Measurements from ENCODE around the gene TMEM94.
"Not testable (repeated sequence)": the region's sequence is repeated elsewhere in the genome, so short reads cannot be mapped to it uniquely, and the experiment has no call there.

The TMEM94 gene

DNA sequence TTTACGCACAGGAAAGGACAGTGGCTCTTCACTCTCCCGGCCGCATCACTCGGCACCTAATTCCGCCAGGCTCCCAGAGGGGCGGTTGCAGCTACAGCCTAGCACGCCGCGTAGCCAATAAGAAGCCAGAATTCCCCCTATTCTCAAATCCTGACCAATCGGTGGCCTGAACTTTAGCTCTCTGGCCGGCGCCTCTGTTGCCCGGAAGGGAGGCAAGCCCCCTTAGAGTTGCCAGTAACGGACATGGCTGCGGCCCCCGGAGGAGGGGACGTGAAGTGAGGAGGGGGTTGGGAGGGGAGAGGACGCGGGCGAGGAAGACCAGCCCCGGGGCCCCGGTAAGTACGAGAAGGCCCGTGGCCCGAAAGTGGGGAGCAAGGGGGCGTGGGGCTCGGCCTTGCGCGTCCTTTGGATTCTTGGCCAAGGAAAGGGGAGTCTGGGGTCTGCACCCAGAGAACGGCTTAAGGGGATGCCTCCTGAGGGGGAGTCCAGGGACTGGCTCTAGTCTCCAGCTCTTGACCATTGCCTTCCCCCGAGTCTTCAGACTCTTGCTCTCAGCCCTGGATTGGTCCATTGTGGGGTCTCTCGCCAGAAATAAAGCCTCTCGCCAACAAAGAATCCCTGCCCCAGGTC, at the start of gene TMEM94:
Gene TMEM94, plus strand, starts transcription at position 219 of the 630 bp plus-strand sequence. CDS start 15,271 bp downstream, outside the sequence.
- DNase-seq, result peak; percentile 97

DNA sequence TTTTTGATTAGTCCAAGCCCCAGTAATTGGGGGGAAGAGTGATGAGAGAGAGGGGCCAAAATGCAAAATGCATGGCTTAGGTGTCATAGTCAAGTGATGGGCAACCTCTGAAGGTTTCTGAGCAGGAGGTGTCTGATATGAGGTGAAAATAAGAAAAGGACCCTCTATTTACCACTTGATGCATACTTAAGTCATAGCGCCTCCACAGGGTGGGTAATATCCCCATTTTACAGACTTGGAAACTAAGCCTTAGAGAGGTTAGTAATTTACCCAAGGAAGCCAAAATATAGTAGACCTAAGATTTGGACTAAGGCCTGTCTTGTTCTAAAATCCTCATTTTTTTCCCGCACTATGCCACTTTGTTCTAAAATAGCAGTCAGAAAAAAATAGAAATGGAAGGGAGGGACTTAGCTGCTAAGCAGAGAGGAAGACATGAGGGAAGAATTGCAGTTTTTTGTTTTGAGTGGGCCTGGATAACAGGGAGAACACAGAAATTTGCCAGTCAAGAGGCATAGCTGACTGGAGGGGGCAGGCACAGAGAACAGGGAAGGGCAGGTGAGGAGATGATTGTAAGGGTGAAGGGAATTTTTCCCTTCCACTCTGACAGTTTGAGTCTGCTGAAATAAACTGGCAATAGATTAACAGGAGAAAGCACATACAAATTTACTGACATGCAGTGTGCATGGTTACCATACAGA, 48.6 kb upstream of the TMEM94 start:
- DNase-seq, result no peak

DNA sequence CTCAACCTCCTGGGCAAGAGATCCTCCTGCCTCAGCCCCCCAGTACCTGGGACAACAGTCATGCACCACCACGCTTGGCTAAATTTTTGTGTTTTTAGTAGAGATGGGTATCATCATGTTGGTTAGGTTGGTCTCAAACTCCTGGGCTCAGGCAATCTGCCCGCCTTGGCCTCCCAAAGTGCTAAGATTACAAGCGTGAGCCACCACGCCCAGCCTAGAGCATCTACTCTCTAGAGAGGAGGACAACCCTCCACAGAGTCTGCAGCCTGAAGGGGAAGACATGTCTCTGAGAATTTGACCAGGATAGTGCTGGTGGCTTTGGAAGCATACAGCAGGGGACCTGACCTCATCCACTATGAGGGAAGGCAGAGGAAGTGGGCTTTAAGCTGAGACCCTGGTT, 46.3 kb upstream of the TMEM94 start:
- no peak for DNase-seq

DNA sequence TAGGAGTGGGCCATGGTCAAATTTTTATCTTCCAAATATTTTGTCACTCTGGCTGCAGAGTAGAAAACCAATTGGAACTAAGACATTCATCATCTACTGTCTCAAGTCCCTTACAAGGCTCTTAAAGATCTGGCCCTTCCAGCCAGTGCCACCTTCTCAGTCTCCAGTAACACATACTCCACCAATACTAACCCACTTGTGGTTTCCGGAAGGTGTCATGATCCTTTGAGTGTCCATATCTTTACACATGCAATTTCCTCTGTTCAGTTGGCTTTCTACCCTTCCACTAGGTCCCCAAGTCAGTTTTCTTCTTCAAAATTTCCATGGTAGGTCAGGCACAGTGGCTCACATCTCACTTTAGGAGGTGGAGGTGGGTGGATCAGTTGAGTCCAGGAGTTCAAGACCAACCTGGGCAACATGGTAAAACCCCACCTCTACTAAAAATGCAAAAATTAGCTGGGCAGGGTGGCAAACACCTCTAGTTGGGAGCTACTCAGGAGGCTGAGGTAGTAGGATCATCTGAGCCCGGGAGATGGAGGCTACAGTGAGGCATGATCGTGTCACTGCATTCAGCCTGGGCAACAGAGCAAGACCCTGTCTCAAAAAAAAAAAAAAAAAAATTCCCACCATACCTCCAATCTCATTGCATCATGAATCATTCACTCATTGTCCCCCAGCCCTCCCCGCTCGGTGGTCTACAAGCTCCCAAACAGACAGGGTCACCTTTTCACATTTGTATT, 44.9 kb upstream of the TMEM94 start:
- no peak for DNase-seq

DNA sequence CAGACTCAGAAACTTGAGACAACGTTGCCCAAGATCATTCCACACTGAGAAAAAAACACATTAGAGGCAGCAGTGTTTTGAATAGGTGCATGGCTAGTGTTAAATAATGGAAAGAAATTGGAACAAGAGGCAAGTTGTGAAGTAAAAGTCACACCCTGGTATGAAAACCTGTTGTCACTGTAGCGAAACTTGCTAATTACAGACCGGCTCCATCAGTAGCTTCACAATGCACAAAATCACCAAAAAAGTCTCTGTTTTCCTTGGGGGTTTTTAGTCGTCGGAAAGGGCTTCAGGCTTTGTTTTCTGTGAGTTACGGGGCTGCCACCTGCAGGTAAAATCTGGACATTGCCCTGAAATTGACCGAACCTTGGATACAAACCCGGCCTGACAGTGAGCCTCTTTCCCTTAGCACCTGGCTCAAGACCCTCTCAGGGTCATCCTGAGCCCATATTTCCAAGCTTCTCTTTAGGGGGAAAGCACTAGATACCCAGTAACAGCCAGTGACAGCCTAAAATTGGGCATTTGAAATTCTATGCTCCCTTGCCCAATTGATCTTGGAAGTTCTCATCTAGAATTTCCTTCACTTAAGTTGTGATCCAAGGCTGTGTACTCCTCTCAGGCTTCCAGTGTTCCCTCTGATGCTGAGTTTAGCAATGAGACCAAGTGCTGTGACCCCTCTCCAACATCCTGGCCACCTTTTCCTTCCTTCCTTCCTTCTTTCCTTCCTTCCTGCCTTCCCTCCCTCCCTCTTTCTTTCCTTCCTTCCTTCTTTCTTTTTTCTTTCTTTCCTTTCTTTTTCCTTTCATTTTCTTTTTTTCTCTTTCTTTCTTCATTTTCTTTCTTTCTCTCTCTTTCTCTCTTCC, 43.7 kb upstream of the TMEM94 start:
- peak; percentile 83 for DNase-seq

DNA sequence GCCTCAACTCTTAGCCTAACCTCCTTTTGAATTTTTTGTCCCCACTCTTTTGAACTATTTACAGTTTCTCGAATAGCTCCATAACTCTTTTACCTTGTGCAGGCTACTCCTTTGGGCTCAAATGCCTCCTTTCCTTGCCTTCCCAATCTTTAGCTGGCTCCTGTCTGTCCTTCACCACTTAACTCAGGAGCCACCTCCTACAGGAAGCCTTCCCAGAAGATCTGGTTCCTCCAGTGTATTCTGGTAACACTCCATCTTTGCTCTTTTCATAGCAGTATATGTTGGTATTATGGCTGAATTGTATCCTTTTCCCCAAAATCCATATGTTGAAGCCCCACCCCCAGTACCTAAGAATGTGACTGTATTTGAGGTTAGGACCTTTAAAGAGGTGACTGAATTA, 41.9 kb upstream of the TMEM94 start:
- no peak for DNase-seq

DNA sequence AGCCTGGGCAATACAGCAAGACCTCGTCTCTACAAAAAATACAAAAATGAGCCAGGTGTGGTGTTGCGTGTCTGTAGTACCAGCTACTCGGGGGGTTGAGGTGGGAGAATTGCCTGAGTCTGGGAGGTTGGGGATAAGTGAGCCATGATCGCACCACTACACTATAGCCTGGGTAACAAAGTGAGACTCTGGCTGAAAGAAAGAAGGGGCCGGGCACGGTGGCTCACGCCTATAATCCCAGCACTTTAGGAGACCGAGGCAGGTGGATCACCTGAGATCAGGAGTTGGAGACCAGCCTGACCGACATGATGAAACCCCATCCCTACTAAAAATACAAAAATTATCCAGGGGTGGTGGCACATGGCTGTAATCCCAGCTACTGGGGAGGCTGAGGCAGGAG, 40.4 kb upstream of the TMEM94 start:
- no peak for DNase-seq

DNA sequence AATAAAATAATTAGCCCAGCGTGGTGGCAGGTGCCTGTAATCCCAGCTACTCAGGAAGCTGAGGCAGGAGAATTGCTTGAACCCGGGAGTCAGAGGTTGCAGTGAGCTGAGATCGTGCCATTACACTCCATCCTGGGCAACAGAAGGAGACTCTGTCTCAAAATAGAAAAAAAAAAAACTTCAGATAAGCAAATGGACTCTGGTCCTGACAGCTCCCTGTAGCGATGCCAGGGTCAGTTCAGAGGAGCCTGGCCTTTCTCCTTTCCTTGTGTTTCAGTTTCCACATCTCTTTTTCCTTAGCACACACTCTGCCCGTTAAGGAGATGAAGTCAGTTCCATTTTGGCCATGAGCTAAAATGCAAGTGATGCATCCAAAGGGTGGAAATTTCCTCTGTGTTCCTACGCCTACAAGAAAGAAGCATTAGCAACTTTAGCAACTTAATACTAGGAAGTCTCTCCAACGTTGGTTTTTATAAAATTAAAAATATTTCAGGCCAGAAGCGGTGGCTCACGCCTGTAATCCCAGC, 39.3 kb upstream of the TMEM94 start:
- DNase-seq, result no peak

DNA sequence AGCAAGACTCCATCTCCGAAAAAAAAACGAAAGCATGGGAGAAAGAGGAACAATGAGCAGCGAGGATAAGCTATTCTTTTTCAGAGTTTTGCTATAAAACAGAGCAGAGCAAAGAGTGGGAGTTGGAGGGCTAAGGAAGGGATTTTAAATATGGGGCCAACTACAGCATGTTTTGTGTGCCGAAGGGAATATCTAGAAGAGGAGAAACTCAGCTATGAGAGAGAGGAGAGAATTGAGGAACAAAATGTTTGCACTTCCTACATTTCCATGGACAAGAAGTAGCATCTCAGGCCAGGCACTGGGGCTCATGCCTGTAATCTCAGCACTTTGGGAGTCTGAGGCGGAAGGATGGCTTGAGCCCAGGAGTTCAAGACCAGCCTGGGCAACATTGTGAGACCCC, 37.9 kb upstream of the TMEM94 start:
- DNase-seq, result no peak

DNA sequence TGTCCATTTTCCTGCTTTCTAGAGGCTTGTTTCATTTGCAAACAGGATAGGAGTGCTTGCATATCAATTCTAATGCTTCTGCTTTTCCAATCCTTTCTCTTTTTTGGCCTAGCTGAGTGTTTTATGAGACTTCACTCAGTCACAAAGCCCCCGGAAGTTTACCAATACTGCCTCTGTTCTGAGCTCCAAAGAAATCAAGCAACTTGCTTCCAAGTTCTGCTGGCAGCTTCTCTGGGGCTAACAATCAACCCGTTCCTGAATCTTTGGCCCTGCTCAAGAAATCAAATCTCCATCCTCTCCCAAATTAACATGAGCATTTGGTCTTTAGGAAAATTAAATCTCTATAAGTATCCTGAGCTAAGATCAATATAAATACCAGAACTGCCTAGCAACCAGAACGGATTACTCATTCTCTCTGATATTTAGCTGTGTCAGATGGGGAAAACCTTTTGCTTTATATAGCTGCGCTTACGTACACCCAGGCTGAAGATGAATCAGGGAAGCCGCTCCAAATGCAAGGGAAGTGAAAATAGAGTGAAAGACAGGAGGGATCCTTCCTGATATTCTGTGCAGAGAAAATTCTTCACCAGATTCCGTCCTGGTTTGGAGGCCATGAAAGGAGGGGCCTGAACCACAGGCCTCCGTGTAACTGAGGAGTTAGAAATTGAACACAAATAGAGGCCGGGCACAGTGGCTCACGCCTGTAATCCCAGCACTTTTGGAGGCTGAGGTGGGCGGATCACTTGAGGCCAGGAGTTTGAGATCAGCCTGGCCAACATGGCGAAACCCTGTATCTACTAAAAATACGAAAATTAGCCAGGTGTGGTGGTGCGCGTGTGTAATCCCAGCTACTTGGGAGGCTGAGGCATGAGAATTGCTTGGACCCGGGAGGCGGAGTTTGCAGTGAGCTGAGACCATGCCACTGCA, 27.6 kb upstream of the TMEM94 start:
- no peak for DNase-seq

DNA sequence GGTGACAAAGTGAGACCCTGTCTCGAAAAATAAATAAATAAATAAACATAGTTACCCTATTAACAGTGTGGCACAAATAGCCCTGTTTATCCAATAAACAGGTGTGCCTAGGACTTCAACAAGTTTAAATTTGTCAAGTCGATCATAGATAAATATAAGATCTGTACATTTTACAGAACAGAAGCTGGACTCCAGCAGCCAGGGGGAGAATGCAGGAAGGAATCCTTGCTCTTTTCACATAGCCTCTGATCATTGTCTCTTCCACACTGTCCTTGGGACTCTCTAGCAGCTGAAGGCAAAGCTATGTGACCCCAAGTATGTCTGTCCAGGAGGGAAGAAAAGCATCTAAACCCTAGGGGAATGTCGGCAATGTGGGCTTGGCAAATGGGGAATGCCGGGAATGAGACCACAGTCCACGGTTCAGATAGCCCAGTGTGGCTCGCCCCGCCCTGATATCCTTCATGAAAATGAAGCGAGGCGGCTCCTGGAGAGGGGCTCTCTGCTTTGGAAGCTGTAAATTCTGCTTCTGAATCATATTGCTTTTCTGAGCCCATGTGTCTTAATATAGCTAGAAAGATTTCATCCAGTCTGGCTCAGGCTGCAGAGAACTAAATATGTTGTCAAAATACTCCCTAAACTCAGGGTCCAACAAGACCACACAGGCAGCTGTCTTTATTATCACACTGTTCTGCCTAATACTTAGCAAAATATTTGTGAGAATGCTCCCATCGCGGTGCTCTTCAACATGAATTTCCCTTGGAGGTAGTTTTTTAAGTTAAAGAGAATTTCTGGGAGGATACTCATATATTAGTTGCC, 26.1 kb upstream of the TMEM94 start:
- DNase-seq, result no peak

DNA sequence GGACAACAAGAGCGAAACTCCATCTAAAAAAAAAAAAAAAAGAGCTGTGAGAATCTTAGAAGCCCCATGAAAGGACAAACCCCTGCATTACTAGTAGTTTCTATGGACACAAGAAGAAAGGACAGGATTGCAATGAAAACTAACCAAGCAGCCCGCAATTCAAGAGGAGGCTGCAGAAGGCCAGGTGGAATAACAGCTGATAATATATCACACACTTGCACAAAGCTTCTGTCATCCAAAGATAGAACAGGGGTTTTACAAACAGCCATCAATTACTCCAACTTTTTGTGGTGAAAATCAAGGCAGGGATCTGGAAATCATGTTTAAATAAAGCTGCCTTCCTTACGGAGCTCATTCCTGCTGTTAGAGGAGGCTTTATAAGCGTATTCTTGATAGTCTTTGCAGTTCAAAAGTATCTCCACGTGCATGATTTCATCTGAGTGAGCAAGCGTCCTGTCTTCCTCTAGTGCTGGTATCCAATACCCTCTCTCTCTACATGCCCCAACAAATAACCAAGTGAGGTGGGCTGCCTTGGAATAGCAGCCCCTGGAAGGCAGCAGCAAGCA, 23.1 kb upstream of the TMEM94 start:
- DNase-seq, result no peak

DNA sequence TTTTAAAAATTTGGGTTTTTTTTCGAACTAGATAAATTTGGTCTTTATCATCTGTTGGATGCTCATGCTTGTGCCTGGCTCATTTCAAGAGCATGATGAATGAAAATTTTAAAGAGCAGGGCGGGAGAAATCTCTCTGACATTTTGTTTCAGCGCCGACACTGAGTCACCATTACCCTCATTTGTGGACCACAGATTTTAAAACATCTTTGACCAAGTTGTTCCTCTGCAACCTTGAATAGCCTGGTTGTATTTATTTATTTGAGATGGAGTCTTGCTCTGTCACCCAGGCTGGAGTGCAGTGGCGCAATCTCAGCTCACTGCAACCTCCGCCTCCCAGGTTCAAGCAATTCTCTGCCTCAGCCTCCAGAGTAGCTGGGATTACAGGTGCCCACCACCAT, 22.0 kb upstream of the TMEM94 start:
- DNase-seq, result not testable (repeated sequence)

DNA sequence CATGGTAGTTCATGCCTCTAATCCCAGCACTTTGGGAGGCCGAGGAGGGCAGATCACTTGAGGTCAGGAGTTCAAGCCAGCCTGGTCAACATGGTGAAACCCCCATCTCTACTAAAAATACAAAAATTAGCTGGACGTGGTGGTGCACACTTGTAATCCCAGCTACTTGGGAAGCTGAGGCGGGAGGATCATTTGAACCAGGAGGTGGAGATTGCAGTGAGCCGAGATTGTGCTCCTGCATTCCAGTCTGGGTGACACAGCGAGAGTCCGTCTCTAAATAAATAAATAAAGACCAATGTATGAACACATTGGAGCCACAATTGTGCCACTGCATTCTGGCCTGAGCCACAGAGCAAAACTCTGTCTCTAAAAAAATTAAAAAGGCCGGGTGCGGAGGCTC, 19.0 kb upstream of the TMEM94 start:
- DNase-seq, result not testable (repeated sequence)

DNA sequence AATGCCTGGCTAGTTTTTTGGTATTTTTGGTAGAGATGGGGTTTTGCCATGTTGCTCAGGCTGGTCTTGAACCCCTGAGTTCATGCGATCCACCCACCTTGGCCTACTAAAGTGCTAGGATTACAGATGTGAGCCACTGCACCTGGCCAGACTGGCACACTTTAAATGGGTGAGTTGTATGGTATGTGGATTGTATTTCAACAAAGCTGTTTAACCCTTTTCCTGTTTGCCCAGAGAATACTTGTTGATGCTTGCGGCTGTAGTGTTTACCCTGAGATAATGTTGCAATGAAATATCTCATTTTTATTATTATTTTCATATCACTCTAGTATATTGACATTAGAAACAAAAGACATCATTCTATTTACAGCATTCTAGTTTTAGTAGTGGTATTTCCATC, 17.1 kb upstream of the TMEM94 start:
- DNase-seq, result no peak

DNA sequence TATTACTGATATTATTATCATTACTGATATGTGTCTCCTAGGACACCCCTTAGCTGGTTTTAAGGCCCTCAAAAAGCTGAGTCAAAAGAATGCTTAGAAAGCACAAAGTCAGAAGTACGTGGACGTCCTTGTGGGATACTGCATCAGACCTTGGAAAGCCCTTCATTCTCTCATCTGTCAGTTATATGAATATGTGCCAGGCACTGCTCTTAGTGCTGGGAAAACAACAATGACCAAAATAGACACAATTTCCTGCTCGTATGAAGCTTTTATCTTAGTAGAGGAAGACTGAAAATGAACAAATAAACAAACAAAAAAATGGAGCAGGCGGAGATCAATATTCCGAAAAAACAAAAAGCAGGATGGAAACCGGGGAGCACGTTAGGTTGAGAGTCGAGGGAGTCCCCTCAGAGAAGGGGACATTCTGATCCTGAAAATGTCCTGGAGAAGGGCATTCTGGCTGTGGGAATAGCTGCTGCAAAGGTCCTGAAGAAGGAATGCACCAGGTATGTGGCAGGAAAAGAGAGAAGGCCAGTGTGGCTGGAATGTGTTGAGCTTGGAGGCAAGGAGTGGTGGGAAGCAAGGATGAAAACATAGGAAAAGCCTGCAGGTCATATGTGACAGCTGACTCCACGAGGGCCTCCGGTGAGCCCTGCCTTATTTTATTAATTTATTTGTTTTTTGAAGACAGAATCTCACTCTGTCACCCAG, 15.5 kb upstream of the TMEM94 start:
- no peak for DNase-seq

DNA sequence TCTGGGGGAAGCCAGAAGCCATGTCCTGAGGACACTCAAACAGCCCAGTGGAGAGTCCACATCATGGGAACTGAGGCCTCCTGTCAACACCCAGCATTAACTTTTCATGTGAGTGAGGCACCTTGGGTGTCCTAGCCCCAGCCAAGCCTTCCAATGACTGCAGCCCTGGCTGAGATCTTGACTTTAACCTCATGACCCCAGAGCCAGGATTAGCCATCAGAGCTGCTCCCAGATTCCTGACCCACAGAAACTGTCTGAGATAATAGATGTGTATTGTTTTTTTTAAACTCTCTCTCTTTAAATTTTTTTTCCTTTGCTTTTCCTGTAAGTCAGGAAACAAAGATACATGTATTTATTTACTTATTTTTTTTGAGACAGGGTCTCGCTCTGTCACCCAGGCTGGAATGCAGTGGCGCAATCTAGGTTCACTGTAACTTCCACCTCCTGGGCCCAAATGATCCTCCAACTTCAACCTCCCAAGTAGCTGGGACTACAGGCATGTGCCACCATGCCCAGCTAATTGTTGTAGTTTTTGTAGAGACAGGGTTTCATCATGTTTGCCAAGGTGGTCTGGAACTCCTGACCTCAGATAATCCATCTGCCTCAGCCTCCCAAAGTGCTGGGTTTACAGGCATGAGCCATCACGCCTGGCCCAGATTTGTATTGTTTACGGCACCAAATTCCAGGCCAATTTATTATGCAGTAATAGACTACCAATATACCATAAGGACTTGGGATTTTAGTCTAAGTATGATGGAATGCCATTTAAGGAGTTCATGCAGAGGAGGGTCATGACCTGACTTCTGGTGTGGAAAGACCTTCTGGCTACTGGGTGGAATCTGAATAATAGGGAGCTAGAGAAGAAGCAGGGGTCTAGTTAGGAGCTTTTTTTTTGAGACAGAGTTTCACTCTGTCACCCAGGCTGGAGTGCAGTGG, 14.0 kb upstream of the TMEM94 start:
- DNase-seq, result no peak

DNA sequence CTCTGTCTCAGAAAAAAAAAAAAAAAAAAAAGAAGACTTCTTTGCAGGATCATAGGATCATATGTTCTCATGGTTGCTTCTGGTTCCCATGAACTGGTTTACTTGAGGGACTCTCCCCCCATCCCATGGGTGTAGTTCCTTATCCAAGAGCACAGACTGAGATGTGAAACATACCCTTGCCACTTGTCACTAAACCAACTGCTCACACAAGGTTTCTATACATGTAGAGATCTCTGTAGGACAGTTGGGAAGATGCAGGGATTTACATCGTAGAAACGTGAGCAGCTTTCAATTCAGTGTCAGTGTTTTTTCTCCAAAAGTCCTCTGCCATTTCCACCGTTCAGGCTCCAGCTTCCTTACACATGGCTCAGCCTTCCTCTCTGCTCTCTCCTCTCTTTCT, 11.1 kb upstream of the TMEM94 start:
- no peak for DNase-seq

DNA sequence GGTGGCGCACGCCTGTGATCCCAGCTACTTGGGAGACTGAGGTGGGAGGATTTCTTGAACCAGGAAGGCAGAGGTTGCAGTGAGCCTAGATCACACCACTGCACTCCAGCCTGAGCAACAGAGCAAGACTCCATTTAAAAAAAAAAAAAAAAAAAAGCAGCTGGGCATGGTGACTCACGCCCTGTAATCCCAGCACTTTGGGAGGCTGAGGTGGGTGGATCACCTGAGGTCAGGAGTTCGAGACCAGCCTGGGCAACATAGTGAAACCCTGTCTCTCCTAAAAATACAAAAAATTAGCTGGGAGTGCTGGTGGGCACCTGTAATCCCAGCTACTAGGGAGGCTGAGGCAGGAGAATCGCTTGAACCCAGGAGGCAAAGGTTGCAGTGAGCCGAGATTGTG, 10.5 kb upstream of the TMEM94 start:
- not testable (repeated sequence) for DNase-seq
